ENCODE data around the gene DCP2.
"Not testable (repeated sequence)": the region's sequence is repeated elsewhere in the genome, so short reads cannot be mapped to it uniquely, and the experiment has no call there.

DCP2 gene

GRCh38 chr5:112976432-112977309 is at the start of gene DCP2:
TSS of gene DCP2 (plus strand) at chr5:112976798. CDS start at chr5:112976934, 136 bp downstream.
- DNase-seq (ENCODE audit: low spot score) = peak; percentile 96

DNA sequence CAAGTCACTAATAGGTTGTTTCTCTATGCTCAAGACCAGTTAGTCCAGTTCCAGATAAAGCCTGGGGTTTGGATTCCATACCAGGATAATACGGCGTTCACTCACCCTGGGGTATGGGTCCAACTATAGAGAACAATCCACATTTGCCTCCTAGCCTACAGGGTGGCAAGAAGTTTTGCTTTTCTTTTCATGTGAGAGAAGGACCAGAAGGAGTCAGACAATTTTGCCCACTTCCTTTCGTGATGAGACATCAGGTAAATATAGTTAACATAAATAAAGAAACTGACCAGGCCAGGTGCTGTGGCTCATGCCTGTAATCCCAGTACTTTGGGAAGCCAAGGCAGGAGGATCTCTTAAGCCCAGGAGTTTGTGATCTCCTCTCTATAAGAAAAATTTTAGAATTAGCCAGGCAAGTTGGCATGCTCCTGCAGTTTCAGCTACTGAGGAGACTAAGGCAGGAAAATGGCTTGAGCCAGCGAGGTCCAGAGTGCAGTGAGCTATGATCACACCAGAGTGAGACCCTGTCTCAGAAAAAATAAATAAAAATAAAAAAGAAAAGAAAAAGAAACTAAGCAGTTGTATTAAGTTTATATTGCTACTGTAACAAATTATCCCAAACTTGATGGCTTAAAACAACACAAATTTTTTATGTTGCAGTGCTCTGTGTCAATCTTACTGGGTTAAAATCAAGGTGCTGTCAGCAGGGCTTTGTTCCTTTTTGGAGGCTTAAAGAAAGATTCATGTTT is 47.1 kb upstream of the DCP2 start:
- no peak for DNase-seq (ENCODE audit: low spot score)

- no peak for DNase-seq (ENCODE audit: low spot score)
Observed at GRCh38 chr5:112930082-112930344, 46.6 kb upstream of the DCP2 start.

GRCh38 chr5:112931473-112931872 is 45.1 kb upstream of the DCP2 start:
- DNase-seq (ENCODE audit: low spot score) = no peak

GRCh38 chr5:112933105-112933504 is 43.5 kb upstream of the DCP2 start:
- DNase-seq (ENCODE audit: low spot score) = no peak

GRCh38 chr5:112933651-112934365 is 42.8 kb upstream of the DCP2 start:
- DNase-seq (ENCODE audit: low spot score) = no peak

- DNase-seq (ENCODE audit: low spot score) = no peak
Observed at GRCh38 chr5:112934366-112934663, 42.3 kb upstream of the DCP2 start.

DNA sequence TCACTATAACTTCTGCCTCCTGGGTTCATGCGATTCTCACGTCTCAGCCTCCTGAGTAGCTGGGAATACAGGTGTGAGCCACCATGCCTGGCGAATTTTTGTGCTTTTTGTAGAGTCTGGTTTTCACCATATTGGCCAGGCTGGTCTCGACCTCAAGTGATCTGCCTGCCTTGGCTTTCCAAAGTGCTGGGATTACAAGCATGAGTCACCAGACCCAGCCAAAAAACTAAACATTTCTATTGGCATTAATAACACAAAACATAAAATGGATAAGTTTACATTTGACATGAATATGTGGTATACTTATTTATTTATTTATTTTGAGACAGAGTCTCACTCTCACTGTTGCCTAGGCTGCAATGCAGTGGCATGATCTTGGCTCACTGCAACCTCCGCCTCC is 40.9 kb upstream of the DCP2 start:
- DNase-seq (ENCODE audit: low spot score) = no peak

DNA sequence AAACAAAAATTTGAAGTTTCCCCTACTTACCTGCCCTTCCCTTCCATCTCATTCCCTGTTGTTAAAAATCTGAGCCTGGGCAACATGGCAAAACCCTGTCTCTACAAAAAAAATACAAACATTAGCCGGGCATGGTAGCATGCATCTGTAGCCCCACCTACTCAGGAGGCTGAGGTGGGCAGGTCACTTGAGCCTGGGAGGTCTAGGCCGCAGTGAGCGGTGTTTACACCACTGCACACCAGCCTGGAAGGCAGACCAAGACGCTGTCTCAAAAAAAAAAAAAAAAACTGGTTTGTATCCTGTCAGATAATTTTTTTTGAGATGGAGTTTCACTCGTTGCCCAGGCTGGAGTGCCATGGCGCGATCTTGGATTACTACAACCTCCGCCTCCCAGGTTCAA is 38.3 kb upstream of the DCP2 start:
- no peak for DNase-seq (ENCODE audit: low spot score)

DNA sequence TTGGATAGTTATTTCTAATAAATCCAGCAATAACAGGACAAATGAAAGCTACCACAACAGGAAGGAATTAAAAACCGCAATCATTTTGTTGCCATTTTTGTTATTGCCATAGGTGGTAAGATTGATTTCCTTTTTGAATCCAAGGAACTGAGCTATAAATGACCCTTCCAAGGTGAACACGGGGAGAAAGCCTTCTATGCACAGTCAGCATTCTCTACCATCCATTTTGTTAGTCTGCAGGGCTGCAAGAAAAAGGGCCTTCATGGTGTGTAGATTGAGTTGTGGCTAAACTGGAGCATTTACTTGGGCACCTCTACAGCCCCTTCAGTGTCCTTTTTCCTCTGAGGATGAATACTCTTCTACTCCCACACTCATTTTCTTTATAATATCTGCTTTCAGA is 35.9 kb upstream of the DCP2 start:
- DNase-seq (ENCODE audit: low spot score) = no peak

GRCh38 chr5:112948458-112948857 is 28.1 kb upstream of the DCP2 start:
- no peak for DNase-seq (ENCODE audit: low spot score)

- no peak for DNase-seq (ENCODE audit: low spot score)
Observed at GRCh38 chr5:112951124-112951702, 25.4 kb upstream of the DCP2 start.

- DNase-seq (ENCODE audit: low spot score) = no peak
Observed at GRCh38 chr5:112956606-112957005, 20.0 kb upstream of the DCP2 start.

DNA sequence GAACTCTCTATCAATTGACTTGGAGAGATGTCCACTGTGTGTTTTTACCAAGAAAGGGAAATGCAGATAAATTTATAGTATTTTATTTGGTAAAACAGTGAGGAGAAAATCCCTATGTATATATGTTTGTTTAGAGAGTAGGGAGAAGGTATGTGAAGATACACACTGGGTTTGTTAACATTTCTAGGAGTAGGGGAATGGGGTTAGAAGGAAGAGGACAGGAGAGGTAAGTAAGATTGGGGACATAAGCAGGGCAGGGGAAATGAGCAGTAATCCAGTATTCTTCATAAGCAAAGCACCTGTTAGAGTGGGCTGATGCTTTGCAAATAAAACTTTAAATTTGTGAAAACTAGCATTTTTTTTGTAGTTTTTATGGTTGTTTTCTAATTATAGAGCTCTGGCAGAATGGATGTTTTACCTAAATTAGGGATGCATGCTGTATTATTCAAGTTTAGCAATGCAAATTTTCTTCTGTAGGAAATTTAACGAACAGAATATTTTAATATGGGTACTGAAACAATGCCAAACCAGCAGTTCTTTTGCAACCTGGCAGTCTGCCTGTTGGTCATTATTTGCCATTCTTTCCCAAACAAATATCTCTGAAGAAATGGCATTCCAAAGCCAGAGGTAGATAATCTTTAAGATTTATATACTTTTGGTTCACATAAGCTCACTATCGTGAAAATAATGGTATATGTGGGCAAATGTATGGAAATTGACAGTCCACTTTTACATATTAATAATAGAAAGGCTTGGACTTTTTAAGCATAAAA is 19.4 kb upstream of the DCP2 start:
- no peak for DNase-seq (ENCODE audit: low spot score)

DNA sequence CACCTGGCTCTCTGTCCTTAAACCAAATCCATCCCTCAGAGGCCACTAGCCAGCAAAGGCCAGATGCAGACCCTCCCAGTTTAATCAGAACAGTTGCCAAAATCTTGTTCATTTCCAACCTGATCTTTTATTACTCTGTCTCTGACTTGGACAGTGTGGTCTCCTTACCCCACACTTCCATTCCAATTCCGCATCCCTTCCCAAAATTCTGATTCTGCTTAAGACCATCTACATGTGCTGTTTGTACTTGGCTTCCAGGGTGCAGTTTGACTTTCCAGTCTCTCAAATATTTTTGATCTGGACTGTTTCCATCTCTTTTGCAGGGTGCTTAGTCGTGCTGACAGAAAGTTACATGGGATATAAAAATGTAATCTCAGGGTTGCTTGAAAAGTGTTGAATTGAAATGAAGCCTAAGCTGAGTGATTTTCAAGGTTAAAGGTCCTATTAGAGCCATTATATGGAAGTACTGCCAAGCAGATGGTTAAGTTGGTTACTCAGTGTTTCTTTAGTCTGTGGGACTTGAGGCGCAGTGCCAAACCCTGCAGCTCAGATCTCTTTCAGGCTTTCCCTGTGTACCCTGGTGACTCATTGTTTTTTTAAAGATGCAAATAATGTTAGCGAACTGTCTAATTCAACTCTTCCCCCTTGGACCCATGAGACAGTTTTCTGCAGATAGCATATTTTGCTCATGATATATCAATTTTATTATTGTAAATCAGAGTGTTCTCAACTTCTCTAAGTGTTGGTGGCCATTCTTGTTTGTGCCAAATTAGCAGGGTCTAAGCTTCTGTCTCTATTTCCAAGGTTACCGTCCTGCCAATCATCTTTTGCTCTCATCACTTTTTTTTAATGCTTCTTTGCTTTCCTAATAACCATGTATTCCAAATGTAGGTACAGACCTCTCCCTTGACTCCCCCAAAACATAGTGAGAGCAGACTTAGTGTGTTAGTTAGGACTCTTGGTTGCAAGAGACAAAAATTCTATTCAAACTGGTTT is 18.2 kb upstream of the DCP2 start:
- peak; percentile 83 for DNase-seq (ENCODE audit: low spot score)

GRCh38 chr5:112959872-112960271 is 16.7 kb upstream of the DCP2 start:
- DNase-seq (ENCODE audit: low spot score) = not testable (repeated sequence)

DNA sequence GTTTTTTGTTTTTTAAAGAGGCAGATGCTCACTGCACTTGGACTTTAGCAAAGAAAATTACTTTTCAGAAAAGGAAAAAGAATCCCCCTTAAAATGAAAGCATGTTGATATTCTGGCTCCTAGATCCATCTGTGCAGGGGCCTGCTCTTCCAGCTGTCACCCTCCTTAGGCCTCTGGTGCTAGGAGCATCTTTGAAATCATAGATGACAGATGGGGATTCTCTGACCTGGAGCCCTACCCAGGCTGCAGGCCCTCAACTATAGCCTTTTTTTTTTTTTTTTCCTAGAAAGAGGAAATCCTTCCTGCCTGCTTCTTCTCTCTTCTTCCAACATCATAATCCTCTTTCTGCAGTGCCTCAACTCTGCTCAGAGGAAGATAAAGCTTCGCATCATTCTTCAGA is 16.3 kb upstream of the DCP2 start:
- no peak for DNase-seq (ENCODE audit: low spot score)

GRCh38 chr5:112960863-112961504 is 15.6 kb upstream of the DCP2 start:
- DNase-seq (ENCODE audit: low spot score) = no peak

- DNase-seq (ENCODE audit: low spot score) = not testable (repeated sequence)
Observed at GRCh38 chr5:112963374-112963733, 13.2 kb upstream of the DCP2 start.

- no peak for DNase-seq (ENCODE audit: low spot score)
Observed at GRCh38 chr5:112965733-112966306, 10.8 kb upstream of the DCP2 start.

Measured in COLO829 (cell line).